ENCODE measurements around the gene NAPEPLD.

DNA sequence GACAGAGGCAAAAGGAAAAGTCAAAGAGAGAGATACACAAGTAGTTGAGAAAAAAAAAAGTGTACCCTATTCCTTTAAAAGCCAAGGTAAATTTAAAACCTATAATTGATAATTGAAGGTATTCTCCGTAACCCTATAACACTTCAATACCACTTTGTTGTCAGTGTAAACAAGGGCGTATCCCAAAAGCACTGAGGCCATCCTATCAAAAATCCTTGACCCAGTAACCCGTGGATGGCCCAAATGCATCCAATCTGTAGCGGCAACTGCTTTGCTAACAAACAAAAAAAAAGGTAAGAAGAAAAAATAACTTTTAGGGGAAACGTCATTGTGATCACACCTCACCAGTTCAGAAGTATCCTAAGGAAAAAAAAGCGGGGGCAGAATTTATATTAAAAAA, 5.1 kb upstream of the NAPEPLD start:
- TF ChIP-seq, protein P1, sequence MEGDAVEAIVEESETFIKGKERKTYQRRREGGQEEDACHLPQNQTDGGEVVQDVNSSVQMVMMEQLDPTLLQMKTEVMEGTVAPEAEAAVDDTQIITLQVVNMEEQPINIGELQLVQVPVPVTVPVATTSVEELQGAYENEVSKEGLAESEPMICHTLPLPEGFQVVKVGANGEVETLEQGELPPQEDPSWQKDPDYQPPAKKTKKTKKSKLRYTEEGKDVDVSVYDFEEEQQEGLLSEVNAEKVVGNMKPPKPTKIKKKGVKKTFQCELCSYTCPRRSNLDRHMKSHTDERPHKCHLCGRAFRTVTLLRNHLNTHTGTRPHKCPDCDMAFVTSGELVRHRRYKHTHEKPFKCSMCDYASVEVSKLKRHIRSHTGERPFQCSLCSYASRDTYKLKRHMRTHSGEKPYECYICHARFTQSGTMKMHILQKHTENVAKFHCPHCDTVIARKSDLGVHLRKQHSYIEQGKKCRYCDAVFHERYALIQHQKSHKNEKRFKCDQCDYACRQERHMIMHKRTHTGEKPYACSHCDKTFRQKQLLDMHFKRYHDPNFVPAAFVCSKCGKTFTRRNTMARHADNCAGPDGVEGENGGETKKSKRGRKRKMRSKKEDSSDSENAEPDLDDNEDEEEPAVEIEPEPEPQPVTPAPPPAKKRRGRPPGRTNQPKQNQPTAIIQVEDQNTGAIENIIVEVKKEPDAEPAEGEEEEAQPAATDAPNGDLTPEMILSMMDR (IDR thresholded peaks at IDR 0.05; ENCODE audit: low read depth, low read length): no peak
- no peak for TF ChIP-seq POLR2A (IDR thresholded peaks at IDR 0.05; ENCODE audit: extremely low read depth, insufficient read length)
- no peak for TF ChIP-seq MAX (IDR thresholded peaks at IDR 0.05; ENCODE audit: low read depth, low read length)
- no peak for TF ChIP-seq MYC (IDR thresholded peaks at IDR 0.05; ENCODE audit: low read depth, low read length)

Measured in NB4 (cell line).